Measurements from ENCODE around the gene EPB41L4B.

DNA sequence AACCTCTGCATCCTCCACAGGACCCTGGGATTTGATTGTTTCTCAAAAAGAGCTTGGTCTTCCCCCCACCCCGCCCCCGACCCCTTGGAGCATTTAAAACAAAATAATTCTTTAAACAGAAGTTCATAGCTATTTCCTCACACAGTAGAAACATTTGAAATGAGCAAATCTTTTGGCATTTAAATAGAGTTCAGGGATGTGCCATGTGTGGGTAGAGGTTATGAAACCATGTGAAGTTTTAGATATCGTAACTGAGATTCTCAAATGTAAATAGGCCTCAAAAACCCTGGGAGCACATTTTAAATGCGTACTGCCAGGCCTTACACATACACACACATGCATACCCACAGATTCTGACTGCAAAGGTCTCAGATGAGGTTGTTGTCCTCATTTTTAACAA lies 66.5 kb downstream of the EPB41L4B start:
- TF ChIP-seq CTCF (IDR thresholded peaks at IDR 0.05; ENCODE audit: low read depth, low read length), result no peak
- no peak for TF ChIP-seq EZH2phosphoT487 (IDR thresholded peaks at IDR 0.05; ENCODE audit: low read depth)
